Activated CD8-positive, alpha-beta T cell treated with anti-CD3 and anti-CD28 coated beads for 36 hours (primary cell): Measurements from ENCODE around the gene GPI. TPM values are rescaled to one million over a fixed set of nuclear protein-coding genes. Genes with fewer than 3 reads are reported as not detected.
A peak's percentile ranks its signal among the peaks of the same experiment; 100 is the strongest.

Experiments used
- ATAC-seq: fragments of 200-7000 bp; cut with Tn5 transposase; one replicate; pipeline ENCODE4 v1.10.0; 2021; ENCODE audit warnings: mild to moderate bottlenecking, moderate library complexity
- CTCF ChIA-PET: fragments of 350-600 bp; sonication (Branson Sonifier 250); formaldehyde crosslinking; loops from one replicate; lab custom pipeline; 2021; ENCODE audit warnings: antibody characterized with exemption; lab: Charles Lee
- POLR2A ChIA-PET: fragments of 350-600 bp; sonication (Branson Sonifier 250); formaldehyde crosslinking; loops from one replicate; lab custom pipeline; 2021; ENCODE audit warnings: antibody characterized with exemption; lab: Charles Lee
- DNase-seq: peaks from one replicate; pipeline ENCODE4 v3.0.0-alpha.2; 2020
- H3K27ac Mint-ChIP-seq: one replicate; pipeline ENCODE4 v1.8.0; 2021; ENCODE audit warnings: mild to moderate bottlenecking, mixed read lengths
- H3K27me3 Mint-ChIP-seq: one replicate; pipeline ENCODE4 v1.8.0; 2021; ENCODE audit warnings: mixed read lengths
- H3K36me3 Mint-ChIP-seq: one replicate; pipeline ENCODE4 v1.8.0; 2021; ENCODE audit warnings: low read depth, mixed read lengths
- H3K4me1 Mint-ChIP-seq: one replicate; pipeline ENCODE4 v1.8.0; 2021; ENCODE audit warnings: low read depth, mixed read lengths
- H3K4me3 Mint-ChIP-seq: one replicate; pipeline ENCODE4 v1.8.0; 2021; ENCODE audit warnings: mild to moderate bottlenecking, moderate library complexity, mixed read lengths
- H3K9me3 Mint-ChIP-seq: one replicate; pipeline ENCODE4 v1.8.0; 2021; ENCODE audit warnings: mixed read lengths
- CTCF ChIP-seq: fragments of 200-600 bp; IDR thresholded peaks from one replicate; pipeline ENCODE4 v1.8.0; 2022; ENCODE audit warnings: antibody characterized with exemption, mild to moderate bottlenecking
- intact Hi-C: fragments of 100-400 bp; cut with micrococcal nuclease; formaldehyde crosslinking; loops from one replicate; pipeline ENCODE4 v1.10.0; 2022
- total RNA-seq, 2 experiments: library from RNA; stranded (reverse); gene quantifications; one replicate each; pipeline ENCODE4 v1.2.3, GENCODE V29; 2021

Gene GPI
- total RNA-seq, 2 experiments from 2014 or later: 847 to 870 TPM

GRCh38 chr19:34363094-34363493, 1.9 kb upstream of the GPI start:
- peaks cover 27% of the 10 kb centered on the region for H3K36me3 Mint-ChIP-seq
- H3K4me1 Mint-ChIP-seq: peaks cover 66% of the 10 kb centered on the region
- no peak for TF ChIP-seq CTCF
- intact Hi-C loops: no loop called here
- DNase-seq (no peak), ATAC-seq (no peak)
- H3K4me3 Mint-ChIP-seq: peak overlapping the region; percentile 100
- no peaks in the 10 kb centered on the region for H3K9me3 Mint-ChIP-seq
- H3K27ac Mint-ChIP-seq: peak overlapping the region; percentile 3
- no peaks in the 10 kb centered on the region for H3K27me3 Mint-ChIP-seq
- ChIA-PET CTCF (interaction anchor here (1.3 to 3.4 kb wide), 3 partner anchors 14 to 69 kb away, joined by 3 to 15 read pairs (median 4); no protein-coding TSS in a partner anchor), POLR2A (interaction anchor here (0.6 to 9.6 kb wide), 3 partner anchors 20 to 65 kb away, joined by 3 to 151 read pairs (median 3); partner anchors contain the start of gene UBA2)

- DNase-seq: no peak
- Mint-ChIP-seq H3K36me3 (peaks cover 31% of the 10 kb centered on the region), H3K4me1 (peaks cover 61% of the 10 kb centered on the region), H3K9me3 (no peaks in the 10 kb centered on the region), H3K27ac (no peak overlapping the region), H3K4me3 (peak overlapping the region; percentile 100), H3K27me3 (no peaks in the 10 kb centered on the region)
- ChIA-PET POLR2A (interaction anchor here (0.5 to 9.6 kb wide), 3 partner anchors 19 to 980 kb away, joined by 3 to 151 read pairs (median 3); no protein-coding TSS in a partner anchor), CTCF (interaction anchor here (3.4 kb wide), 1 partner anchor 18 kb away, joined by 15 read pairs; no protein-coding TSS in a partner anchor)
- TF ChIP-seq CTCF: no peak
- intact Hi-C loops: no loop called here
- no peak for ATAC-seq
These were observed 1.1 kb upstream of the GPI start for GRCh38 chr19:34363930-34364329.

- TF ChIP-seq CTCF: no peak
- ChIA-PET CTCF (interaction anchor here (3.4 kb wide), 1 partner anchor 18 kb away, joined by 15 read pairs; no protein-coding TSS in a partner anchor), POLR2A (interaction anchor here (0.6 to 9.6 kb wide), 4 partner anchors 9 to 981 kb away, joined by 3 to 151 read pairs (median 6); no protein-coding TSS in a partner anchor)
- Mint-ChIP-seq H3K4me3 (peak overlapping the region; percentile 100), H3K9me3 (no peaks in the 10 kb centered on the region), H3K36me3 (peaks cover 32% of the 10 kb centered on the region), H3K27ac (peak overlapping the region; percentile 85), H3K4me1 (peaks cover 58% of the 10 kb centered on the region), H3K27me3 (no peaks in the 10 kb centered on the region)
- ATAC-seq (no peak), DNase-seq (no peak)
- intact Hi-C loops: no loop called here
These were observed 550 bp upstream of the GPI start for GRCh38 chr19:34364462-34364829.

- ATAC-seq: no peak
- Mint-ChIP-seq H3K4me1 (peaks cover 57% of the 10 kb centered on the region), H3K4me3 (peak overlapping the region; percentile 100), H3K36me3 (peaks cover 44% of the 10 kb centered on the region), H3K27me3 (no peaks in the 10 kb centered on the region), H3K9me3 (no peaks in the 10 kb centered on the region), H3K27ac (peak overlapping the region; percentile 93)
- no peak for DNase-seq
- ChIA-PET CTCF (interaction anchor here (3.4 kb wide), 1 partner anchor 20 kb away, joined by 15 read pairs; no protein-coding TSS in a partner anchor), POLR2A (interaction anchor here (1.0 to 9.6 kb wide), 9 partner anchors 8 to 133 kb away, joined by 3 to 151 read pairs (median 3); partner anchors contain the start of gene UBA2)
- intact Hi-C loops: no loop called here
- no peak for TF ChIP-seq CTCF
These were observed 736 bp downstream of the GPI start for GRCh38 chr19:34365463-34366401.
